HepG2 (cell line): ENCODE data around the gene RAB3D. TPM values are rescaled to one million over a fixed set of nuclear protein-coding genes. Genes with fewer than 3 reads are reported as not detected.

Experiments
- ATF1 ChIP-seq: IDR thresholded peaks from 2 replicates; pipeline ENCODE4 v1.6.1; 2016; ENCODE audit warnings: mild to moderate bottlenecking, control low read depth
- DPF2 ChIP-seq: sonication (generic); formaldehyde crosslinking; IDR thresholded peaks from 2 replicates; pipeline ENCODE4 v1.4.0; 2020; ENCODE audit warnings: mild to moderate bottlenecking, low read depth, missing genetic modification reagents, borderline replicate concordance
- ISL2 ChIP-seq: sonication (generic); formaldehyde crosslinking; IDR thresholded peaks from 2 replicates; pipeline ENCODE4 v1.5.0; 2020; ENCODE audit warnings: missing genetic modification reagents
- KAT2B ChIP-seq: fragments of 150-350 bp; IDR thresholded peaks from 2 replicates; pipeline ENCODE4 v1.6.1; 2014; ENCODE audit warnings: low read depth, low read length, borderline replicate concordance
- KDM6A ChIP-seq: IDR thresholded peaks from 2 replicates; pipeline ENCODE4 v1.6.1; 2016; ENCODE audit warnings: low read depth
- KLF15 ChIP-seq: sonication (generic); formaldehyde crosslinking; IDR thresholded peaks from 2 replicates; pipeline ENCODE4 v1.8.1; 2023; ENCODE audit warnings: borderline replicate concordance, mild to moderate bottlenecking, inconsistent platforms, missing genetic modification reagents, mixed read lengths
- NFIC ChIP-seq: IDR thresholded peaks from 2 replicates; pipeline ENCODE4 v1.6.1; 2012; ENCODE audit warnings: mild to moderate bottlenecking, low read length, inconsistent platforms
- NONO ChIP-seq, 2 experiments: fragments of 450-650 bp in 1 of 2; sonication (generic) in 1 of 2; formaldehyde crosslinking in 1 of 2; IDR thresholded peaks in 1 of 2; conservative IDR thresholded peaks in 1 of 2; 2 replicates each; pipeline versions ENCODE4 v1.6.1 to v1.8.0; 2017 to 2022; ENCODE audit warnings: mild to moderate bottlenecking in 1 of 2, missing genetic modification reagents in 1 of 2, moderate library complexity in 1 of 2
- POGZ ChIP-seq: sonication (generic); formaldehyde crosslinking; IDR thresholded peaks from 2 replicates; pipeline ENCODE4 v1.4.0; 2020; ENCODE audit warnings: mild to moderate bottlenecking, missing genetic modification reagents
- TAF1 ChIP-seq: sonication (generic); formaldehyde crosslinking; IDR thresholded peaks from 2 replicates; pipeline ENCODE4 v1.4.0; 2020; ENCODE audit warnings: missing genetic modification reagents
- ZNF138 ChIP-seq: sonication (generic); formaldehyde crosslinking; IDR thresholded peaks from 2 replicates; pipeline ENCODE4 v1.5.0; 2020; ENCODE audit warnings: mild to moderate bottlenecking, low read depth, missing genetic modification reagents
- ZNF260 ChIP-seq: sonication (generic); formaldehyde crosslinking; IDR thresholded peaks from 2 replicates; pipeline ENCODE4 v1.4.0; 2020; ENCODE audit warnings: missing genetic modification reagents, low read depth, mild to moderate bottlenecking, borderline replicate concordance
- ZNF558 ChIP-seq: sonication (generic); formaldehyde crosslinking; IDR thresholded peaks from 2 replicates; pipeline ENCODE4 v1.9.0; 2022; ENCODE audit warnings: mild to moderate bottlenecking, missing genetic modification reagents, borderline replicate concordance
- ZNF703 ChIP-seq: sonication (generic); formaldehyde crosslinking; IDR thresholded peaks from 2 replicates; pipeline ENCODE4 v1.5.1; 2020; ENCODE audit warnings: missing genetic modification reagents, mild to moderate bottlenecking, moderate library complexity, borderline replicate concordance
- polyA plus RNA-seq, 8 experiments: library from polyadenylated mRNA; depleted of rRNA in 3 of 8; stranded (reverse) in 7 of 8; unstranded in 1 of 8; fragments of >200 nt; fragmentation: Illumina TruSeq in 4 of 8; extraction: Trizol in 4 of 8; gene quantifications; 2 replicates each; pipeline versions ENCODE4 v1.2.1 to v1.2.3, GENCODE V29; 2011 to 2016; ENCODE audit warnings: low read depth in 4 of 8, missing spikeins in 1 of 8, mixed read lengths in 1 of 8; ENCODE audit not compliant: insufficient read depth in 1 of 8
- total RNA-seq, 5 experiments: library from RNA; depleted of rRNA; stranded (reverse); fragments of >200 nt; fragmentation: Illumina TruSeq; extraction: Trizol; gene quantifications; 2 replicates each; pipeline ENCODE4 v1.2.3, GENCODE V29; 2016; ENCODE audit warnings: low read depth in 1 of 5
- TF ChIP-seq, protein P1 (sequence below): sonication (generic); formaldehyde crosslinking; IDR thresholded peaks from 2 replicates; pipeline ENCODE4 v1.4.0; 2020; ENCODE audit warnings: mild to moderate bottlenecking, low read depth, missing genetic modification reagents
- TF ChIP-seq, protein P2 (sequence below): sonication (generic); formaldehyde crosslinking; IDR thresholded peaks from 2 replicates; pipeline ENCODE4 v1.5.0; 2020; ENCODE audit warnings: mild to moderate bottlenecking, missing genetic modification reagents, borderline replicate concordance
- TF ChIP-seq, protein P3 (sequence below): sonication (generic); formaldehyde crosslinking; IDR thresholded peaks from 2 replicates; pipeline ENCODE4 v1.8.0; 2022; ENCODE audit warnings: missing genetic modification reagents, low read depth, mild to moderate bottlenecking, borderline replicate concordance

The RAB3D gene
- total and polyA plus RNA-seq, 2 of the 13 experiments (the other 11 are each of a cell fraction or from before 2014, with no cell fraction given) = 2.0 to 16.1 TPM

DNA sequence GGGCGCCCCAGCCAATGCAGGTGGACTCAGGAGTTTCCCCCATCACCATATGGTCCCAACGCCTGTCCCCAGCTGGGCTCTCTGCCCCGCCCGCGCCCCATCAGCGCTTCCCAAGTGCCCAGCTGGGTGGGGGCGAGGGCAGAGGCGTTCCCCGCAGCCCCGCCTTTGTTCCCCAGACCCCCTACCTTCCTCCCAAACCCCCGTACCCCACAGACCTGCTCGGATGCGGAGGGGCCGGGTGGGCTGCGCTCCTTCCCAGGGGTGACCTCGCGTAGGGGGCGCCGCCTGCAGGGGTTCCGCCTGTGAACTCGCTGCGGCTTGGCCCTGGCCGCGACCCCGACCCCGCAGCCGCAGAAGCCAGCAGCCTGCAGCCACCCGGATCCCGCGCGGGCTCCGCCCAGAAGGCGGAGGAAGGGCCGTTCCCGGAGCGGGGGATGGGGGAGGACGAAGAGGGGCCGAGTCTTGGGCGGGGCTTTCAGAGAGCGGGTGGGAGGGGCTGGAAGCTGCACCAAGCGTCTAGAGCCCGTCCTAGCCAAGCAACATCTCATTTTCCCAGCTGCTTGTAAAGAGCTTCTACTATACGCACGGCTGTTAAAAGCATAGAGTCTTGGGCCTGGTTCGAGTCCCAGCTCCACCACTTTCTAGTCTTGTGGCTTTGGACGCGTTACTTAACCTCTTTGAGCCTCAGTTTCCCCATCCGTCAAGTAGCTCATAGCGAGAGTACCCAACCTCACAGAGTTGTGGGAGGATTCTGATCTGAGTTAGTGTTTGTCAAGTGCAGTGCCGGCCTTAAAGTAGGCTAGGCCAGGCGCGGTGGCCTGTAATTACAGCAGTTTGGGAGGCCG, at the start of gene RAB3D (continued):
- TF ChIP-seq, protein P1, sequence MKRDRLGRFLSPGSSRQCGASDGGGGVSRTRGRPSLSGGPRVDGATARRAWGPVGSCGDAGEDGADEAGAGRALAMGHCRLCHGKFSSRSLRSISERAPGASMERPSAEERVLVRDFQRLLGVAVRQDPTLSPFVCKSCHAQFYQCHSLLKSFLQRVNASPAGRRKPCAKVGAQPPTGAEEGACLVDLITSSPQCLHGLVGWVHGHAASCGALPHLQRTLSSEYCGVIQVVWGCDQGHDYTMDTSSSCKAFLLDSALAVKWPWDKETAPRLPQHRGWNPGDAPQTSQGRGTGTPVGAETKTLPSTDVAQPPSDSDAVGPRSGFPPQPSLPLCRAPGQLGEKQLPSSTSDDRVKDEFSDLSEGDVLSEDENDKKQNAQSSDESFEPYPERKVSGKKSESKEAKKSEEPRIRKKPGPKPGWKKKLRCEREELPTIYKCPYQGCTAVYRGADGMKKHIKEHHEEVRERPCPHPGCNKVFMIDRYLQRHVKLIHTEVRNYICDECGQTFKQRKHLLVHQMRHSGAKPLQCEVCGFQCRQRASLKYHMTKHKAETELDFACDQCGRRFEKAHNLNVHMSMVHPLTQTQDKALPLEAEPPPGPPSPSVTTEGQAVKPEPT = no peak
- TF ChIP-seq ZNF138 = no peak
- TF ChIP-seq KLF15 (CRISPR knock-in tag) = no peak
- no peak for TF ChIP-seq NFIC
- TF ChIP-seq NONO (IDR thresholded peaks at IDR 0.05) = no peak
- no peak for TF ChIP-seq NONO (CRISPR knock-in tag; conservative IDR thresholded peaks at IDR 0.05)
- TF ChIP-seq, protein P2, sequence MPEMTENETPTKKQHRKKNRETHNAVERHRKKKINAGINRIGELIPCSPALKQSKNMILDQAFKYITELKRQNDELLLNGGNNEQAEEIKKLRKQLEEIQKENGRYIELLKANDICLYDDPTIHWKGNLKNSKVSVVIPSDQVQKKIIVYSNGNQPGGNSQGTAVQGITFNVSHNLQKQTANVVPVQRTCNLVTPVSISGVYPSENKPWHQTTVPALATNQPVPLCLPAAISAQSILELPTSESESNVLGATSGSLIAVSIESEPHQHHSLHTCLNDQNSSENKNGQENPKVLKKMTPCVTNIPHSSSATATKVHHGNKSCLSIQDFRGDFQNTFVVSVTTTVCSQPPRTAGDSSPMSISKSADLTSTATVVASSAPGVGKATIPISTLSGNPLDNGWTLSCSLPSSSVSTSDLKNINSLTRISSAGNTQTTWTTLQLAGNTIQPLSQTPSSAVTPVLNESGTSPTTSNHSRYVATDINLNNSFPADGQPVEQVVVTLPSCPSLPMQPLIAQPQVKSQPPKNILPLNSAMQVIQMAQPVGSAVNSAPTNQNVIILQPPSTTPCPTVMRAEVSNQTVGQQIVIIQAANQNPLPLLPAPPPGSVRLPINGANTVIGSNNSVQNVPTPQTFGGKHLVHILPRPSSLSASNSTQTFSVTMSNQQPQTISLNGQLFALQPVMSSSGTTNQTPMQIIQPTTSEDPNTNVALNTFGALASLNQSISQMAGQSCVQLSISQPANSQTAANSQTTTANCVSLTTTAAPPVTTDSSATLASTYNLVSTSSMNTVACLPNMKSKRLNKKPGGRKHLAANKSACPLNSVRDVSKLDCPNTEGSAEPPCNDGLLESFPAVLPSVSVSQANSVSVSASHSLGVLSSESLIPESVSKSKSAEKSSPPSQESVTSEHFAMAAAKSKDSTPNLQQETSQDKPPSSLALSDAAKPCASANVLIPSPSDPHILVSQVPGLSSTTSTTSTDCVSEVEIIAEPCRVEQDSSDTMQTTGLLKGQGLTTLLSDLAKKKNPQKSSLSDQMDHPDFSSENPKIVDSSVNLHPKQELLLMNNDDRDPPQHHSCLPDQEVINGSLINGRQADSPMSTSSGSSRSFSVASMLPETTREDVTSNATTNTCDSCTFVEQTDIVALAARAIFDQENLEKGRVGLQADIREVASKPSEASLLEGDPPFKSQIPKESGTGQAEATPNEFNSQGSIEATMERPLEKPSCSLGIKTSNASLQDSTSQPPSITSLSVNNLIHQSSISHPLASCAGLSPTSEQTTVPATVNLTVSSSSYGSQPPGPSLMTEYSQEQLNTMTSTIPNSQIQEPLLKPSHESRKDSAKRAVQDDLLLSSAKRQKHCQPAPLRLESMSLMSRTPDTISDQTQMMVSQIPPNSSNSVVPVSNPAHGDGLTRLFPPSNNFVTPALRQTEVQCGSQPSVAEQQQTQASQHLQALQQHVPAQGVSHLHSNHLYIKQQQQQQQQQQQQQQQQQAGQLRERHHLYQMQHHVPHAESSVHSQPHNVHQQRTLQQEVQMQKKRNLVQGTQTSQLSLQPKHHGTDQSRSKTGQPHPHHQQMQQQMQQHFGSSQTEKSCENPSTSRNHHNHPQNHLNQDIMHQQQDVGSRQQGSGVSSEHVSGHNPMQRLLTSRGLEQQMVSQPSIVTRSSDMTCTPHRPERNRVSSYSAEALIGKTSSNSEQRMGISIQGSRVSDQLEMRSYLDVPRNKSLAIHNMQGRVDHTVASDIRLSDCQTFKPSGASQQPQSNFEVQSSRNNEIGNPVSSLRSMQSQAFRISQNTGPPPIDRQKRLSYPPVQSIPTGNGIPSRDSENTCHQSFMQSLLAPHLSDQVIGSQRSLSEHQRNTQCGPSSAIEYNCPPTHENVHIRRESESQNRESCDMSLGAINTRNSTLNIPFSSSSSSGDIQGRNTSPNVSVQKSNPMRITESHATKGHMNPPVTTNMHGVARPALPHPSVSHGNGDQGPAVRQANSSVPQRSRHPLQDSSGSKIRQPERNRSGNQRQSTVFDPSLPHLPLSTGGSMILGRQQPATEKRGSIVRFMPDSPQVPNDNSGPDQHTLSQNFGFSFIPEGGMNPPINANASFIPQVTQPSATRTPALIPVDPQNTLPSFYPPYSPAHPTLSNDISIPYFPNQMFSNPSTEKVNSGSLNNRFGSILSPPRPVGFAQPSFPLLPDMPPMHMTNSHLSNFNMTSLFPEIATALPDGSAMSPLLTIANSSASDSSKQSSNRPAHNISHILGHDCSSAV = no peak
- no peak for TF ChIP-seq POGZ
- TF ChIP-seq KAT2B = no peak
- TF ChIP-seq TAF1 (CRISPR knock-in tag) = no peak
- no peak for TF ChIP-seq KDM6A (CRISPR knock-in tag)
- TF ChIP-seq ISL2 (CRISPR knock-in tag) = no peak
- no peak for TF ChIP-seq DPF2
- TF ChIP-seq, protein P3, sequence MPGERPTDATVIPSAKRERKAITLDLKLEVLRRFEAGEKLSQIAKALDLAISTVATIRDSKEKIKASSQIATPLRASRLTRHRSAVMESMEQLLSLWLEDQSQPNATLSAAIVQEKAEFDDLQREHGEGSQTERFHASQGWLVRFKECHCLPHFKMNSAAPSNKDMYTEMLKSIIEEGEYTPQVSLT (CRISPR knock-in tag) = no peak
- TF ChIP-seq ATF1 = no peak
- no peak for TF ChIP-seq ZNF558
- no peak for TF ChIP-seq ZNF703 (CRISPR knock-in tag)
- no peak for TF ChIP-seq ZNF260 (CRISPR knock-in tag)
